Activated T-helper 2 cell treated with anti-CD3 and anti-CD28 coated beads, Interferon-gamma antibody, Interleukin-2, Interleukin-4, amounts not matched to agents 10 μg/mL and 5 μg/mL and 100 μg/mL, durations not matched to agents 14 hours and 24 hours and 36 hours (primary cell): ENCODE data around the gene SMC1A. TPM values are rescaled to one million over a fixed set of nuclear protein-coding genes. Genes with fewer than 3 reads are reported as not detected.

Source experiments
- DNase-seq: peaks from one replicate; pipeline ENCODE4 v3.0.0; 2021; ENCODE audit warnings: low spot score
- H3K27ac Mint-ChIP-seq: one replicate; pipeline ENCODE4 v1.8.0; 2021; ENCODE audit warnings: mixed read lengths
- H3K27me3 Mint-ChIP-seq: one replicate; pipeline ENCODE4 v1.8.0; 2021; ENCODE audit warnings: low read depth, mixed read lengths
- H3K36me3 Mint-ChIP-seq: one replicate; pipeline ENCODE4 v1.8.0; 2021; ENCODE audit warnings: low read depth, mixed read lengths
- H3K4me1 Mint-ChIP-seq: one replicate; pipeline ENCODE4 v1.8.0; 2021; ENCODE audit warnings: low read depth, mixed read lengths
- H3K4me3 Mint-ChIP-seq: one replicate; pipeline ENCODE4 v1.8.0; 2021; ENCODE audit warnings: low read depth, mild to moderate bottlenecking, moderate library complexity, mixed read lengths
- H3K9me3 Mint-ChIP-seq: one replicate; pipeline ENCODE4 v1.8.0; 2021; ENCODE audit warnings: mixed read lengths
- intact Hi-C: fragments of 100-400 bp; cut with micrococcal nuclease; formaldehyde crosslinking; loops from one replicate; pipeline ENCODE4 v1.15.1; 2023
- total RNA-seq: library from RNA; stranded (reverse); gene quantifications from 2 replicates; pipeline ENCODE4 v1.2.3, GENCODE V29; 2022

Gene SMC1A
- total RNA-seq, 1 donor from 2014 or later = 136 TPM

GRCh38 chrX:53412446-53412845 is 10.0 kb downstream of the SMC1A start:
- Mint-ChIP-seq H3K9me3 (no peaks in the 10 kb centered on the region), H3K4me3 (no peak overlapping the region), H3K27ac (no peak overlapping the region), H3K4me1 (peaks cover under 1% of the 10 kb centered on the region), H3K36me3 (peaks cover 44% of the 10 kb centered on the region), H3K27me3 (no peaks in the 10 kb centered on the region)
- intact Hi-C loops = no loop called here
- no peak for DNase-seq

- H3K4me1 Mint-ChIP-seq = no peaks in the 10 kb centered on the region
- peaks cover 54% of the 10 kb centered on the region for H3K36me3 Mint-ChIP-seq
- no peak overlapping the region for H3K4me3 Mint-ChIP-seq
- H3K27me3 Mint-ChIP-seq = no peaks in the 10 kb centered on the region
- intact Hi-C loops = no loop called here
- no peak for DNase-seq
- no peaks in the 10 kb centered on the region for H3K9me3 Mint-ChIP-seq
- no peak overlapping the region for H3K27ac Mint-ChIP-seq
Observed at GRCh38 chrX:53403535-53403934, 18.9 kb downstream of the SMC1A start.

GRCh38 chrX:53398216-53398615 is 24.2 kb downstream of the SMC1A start:
- Mint-ChIP-seq H3K4me3 (no peak overlapping the region), H3K27me3 (no peaks in the 10 kb centered on the region), H3K9me3 (no peaks in the 10 kb centered on the region), H3K36me3 (peaks cover 58% of the 10 kb centered on the region), H3K4me1 (no peaks in the 10 kb centered on the region), H3K27ac (no peak overlapping the region)
- intact Hi-C loops = no loop called here
- no peak for DNase-seq

GRCh38 chrX:53395605-53396298 is 26.7 kb downstream of the SMC1A start:
- Mint-ChIP-seq H3K4me3 (no peak overlapping the region), H3K4me1 (no peaks in the 10 kb centered on the region), H3K27me3 (no peaks in the 10 kb centered on the region), H3K9me3 (no peaks in the 10 kb centered on the region), H3K36me3 (peaks cover 45% of the 10 kb centered on the region), H3K27ac (no peak overlapping the region)
- DNase-seq = no peak
- intact Hi-C loops = no loop called here

- intact Hi-C loops = no loop called here
- H3K27me3 Mint-ChIP-seq = no peaks in the 10 kb centered on the region
- peaks cover 55% of the 10 kb centered on the region for H3K36me3 Mint-ChIP-seq
- H3K4me3 Mint-ChIP-seq = no peak overlapping the region
- no peak for DNase-seq
- no peaks in the 10 kb centered on the region for H3K9me3 Mint-ChIP-seq
- H3K27ac Mint-ChIP-seq = no peak overlapping the region
- no peaks in the 10 kb centered on the region for H3K4me1 Mint-ChIP-seq
Observed at GRCh38 chrX:53383376-53384076, 38.9 kb downstream of the SMC1A start.

GRCh38 chrX:53379747-53380146 is 42.7 kb downstream of the SMC1A start:
- Mint-ChIP-seq H3K27ac (no peak overlapping the region), H3K36me3 (peaks cover 60% of the 10 kb centered on the region), H3K4me1 (no peaks in the 10 kb centered on the region), H3K27me3 (no peaks in the 10 kb centered on the region), H3K4me3 (no peak overlapping the region), H3K9me3 (no peaks in the 10 kb centered on the region)
- no peak for DNase-seq
- intact Hi-C loops = loop anchor here (10.0 kb wide), 1 partner anchor 65 kb away; no protein-coding TSS in a partner anchor

- no peak overlapping the region for H3K4me3 Mint-ChIP-seq
- H3K27ac Mint-ChIP-seq = no peak overlapping the region
- H3K4me1 Mint-ChIP-seq = no peaks in the 10 kb centered on the region
- peaks cover 58% of the 10 kb centered on the region for H3K36me3 Mint-ChIP-seq
- no peak for DNase-seq
- no peaks in the 10 kb centered on the region for H3K27me3 Mint-ChIP-seq
- H3K9me3 Mint-ChIP-seq = no peaks in the 10 kb centered on the region
- intact Hi-C loops = loop anchor here (10.0 kb wide), 1 partner anchor 64 kb away; no protein-coding TSS in a partner anchor
Observed at GRCh38 chrX:53379008-53379710, 43.3 kb downstream of the SMC1A start.

- H3K4me1 Mint-ChIP-seq = no peaks in the 10 kb centered on the region
- H3K9me3 Mint-ChIP-seq = no peaks in the 10 kb centered on the region
- H3K36me3 Mint-ChIP-seq = peaks cover 45% of the 10 kb centered on the region
- no peak overlapping the region for H3K27ac Mint-ChIP-seq
- intact Hi-C loops = loop anchor here (10.0 kb wide), 1 partner anchor 63 kb away; no protein-coding TSS in a partner anchor
- H3K27me3 Mint-ChIP-seq = no peaks in the 10 kb centered on the region
- DNase-seq = no peak
- H3K4me3 Mint-ChIP-seq = no peak overlapping the region
Observed at GRCh38 chrX:53377464-53377863, 45.0 kb downstream of the SMC1A start.

GRCh38 chrX:53376888-53377287 is 45.6 kb downstream of the SMC1A start:
- intact Hi-C loops = loop anchor here (10.0 kb wide), 1 partner anchor 62 kb away; no protein-coding TSS in a partner anchor
- Mint-ChIP-seq H3K9me3 (no peaks in the 10 kb centered on the region), H3K4me1 (no peaks in the 10 kb centered on the region), H3K27me3 (no peaks in the 10 kb centered on the region), H3K4me3 (no peak overlapping the region), H3K27ac (no peak overlapping the region), H3K36me3 (peaks cover 42% of the 10 kb centered on the region)
- DNase-seq = no peak

- Mint-ChIP-seq H3K9me3 (no peaks in the 10 kb centered on the region), H3K4me3 (no peak overlapping the region), H3K27ac (no peak overlapping the region), H3K36me3 (peaks cover 26% of the 10 kb centered on the region), H3K4me1 (no peaks in the 10 kb centered on the region), H3K27me3 (no peaks in the 10 kb centered on the region)
- intact Hi-C loops = loop anchor here (10.0 kb wide), 1 partner anchor 60 kb away; no protein-coding TSS in a partner anchor
- DNase-seq = no peak
Observed at GRCh38 chrX:53374923-53375322, 47.5 kb downstream of the SMC1A start.

- Mint-ChIP-seq H3K36me3 (peaks cover 21% of the 10 kb centered on the region), H3K9me3 (no peaks in the 10 kb centered on the region), H3K4me1 (no peaks in the 10 kb centered on the region), H3K27ac (no peak overlapping the region), H3K4me3 (no peak overlapping the region), H3K27me3 (no peaks in the 10 kb centered on the region)
- intact Hi-C loops = loop anchor here (10.0 kb wide), 1 partner anchor 60 kb away; no protein-coding TSS in a partner anchor
- no peak for DNase-seq
Observed at GRCh38 chrX:53374222-53374820, 48.1 kb downstream of the SMC1A start.

GRCh38 chrX:53373307-53373706 is 49.1 kb downstream of the SMC1A start:
- H3K9me3 Mint-ChIP-seq = no peaks in the 10 kb centered on the region
- H3K4me3 Mint-ChIP-seq = no peak overlapping the region
- no peak for DNase-seq
- H3K27me3 Mint-ChIP-seq = no peaks in the 10 kb centered on the region
- H3K36me3 Mint-ChIP-seq = peaks cover 19% of the 10 kb centered on the region
- H3K4me1 Mint-ChIP-seq = no peaks in the 10 kb centered on the region
- intact Hi-C loops = loop anchor here (10.0 kb wide), 1 partner anchor 59 kb away; no protein-coding TSS in a partner anchor
- H3K27ac Mint-ChIP-seq = no peak overlapping the region
